Mucosa of gallbladder (tissue), 1 donor: ENCODE measurements around the gene NR3C2. TPM values are rescaled to one million over a fixed set of nuclear protein-coding genes. Genes with fewer than 3 reads are reported as not detected.
"Not testable (repeated sequence)": the region's sequence is repeated elsewhere in the genome, so short reads cannot be mapped to it uniquely, and the experiment has no call there.

Experiments used
- DNase-seq: peaks from one replicate; pipeline ENCODE4 v3.0.0-alpha.2; 2020; ENCODE audit warnings: low spot score
- total RNA-seq: library from RNA; stranded (reverse); gene quantifications from one replicate; pipeline ENCODE4 v1.2.1, GENCODE V29; 2021
- donor health status: DM: no; HTN: no; CAD: no.

NR3C2 gene
- total RNA-seq, 1 donor from 2014 or later, result 29.4 TPM

GRCh38 chr4:148112231-148112982 is 329.8 kb downstream of the NR3C2 start:
- no peak for DNase-seq

DNA sequence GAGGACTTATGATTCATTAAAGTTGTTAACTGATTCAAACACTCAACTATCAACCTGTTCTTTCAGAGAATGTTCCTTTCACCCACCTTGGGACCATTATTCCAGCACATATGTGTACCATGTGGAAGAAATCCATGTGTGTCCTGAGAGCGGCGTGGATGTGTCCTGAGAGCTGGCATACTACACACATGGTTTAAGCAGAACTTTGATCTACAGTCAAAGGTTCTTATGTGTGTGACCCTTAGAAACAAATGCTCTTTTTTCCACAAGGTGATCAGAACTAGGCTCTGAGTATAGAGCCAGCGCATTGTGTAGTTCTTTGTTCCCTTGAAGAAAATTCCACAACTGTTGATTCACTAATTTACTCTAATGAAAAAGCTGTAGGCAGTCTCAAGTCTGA is 332.0 kb downstream of the NR3C2 start:
- DNase-seq, result no peak

GRCh38 chr4:148109216-148109615 is 333.0 kb downstream of the NR3C2 start:
- no peak for DNase-seq

DNA sequence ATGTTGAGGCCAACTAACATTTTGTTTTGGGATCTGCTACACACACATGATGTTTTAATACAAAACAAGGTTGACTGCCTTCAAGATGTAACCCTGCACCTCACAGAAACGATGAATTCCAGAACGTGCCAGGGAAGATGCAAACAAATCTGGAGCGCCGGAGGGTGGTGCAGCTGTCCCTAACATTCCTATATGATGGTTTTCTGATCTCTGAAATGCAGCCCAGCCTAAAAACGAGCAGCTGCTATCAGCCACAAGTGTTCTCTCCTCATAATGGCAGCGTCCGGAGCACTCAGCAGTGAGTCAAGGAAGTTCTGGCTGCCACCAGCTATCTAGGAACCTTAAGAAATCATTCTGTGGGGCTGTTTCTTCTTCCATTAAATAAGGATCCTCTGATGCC is 333.4 kb downstream of the NR3C2 start:
- DNase-seq, result no peak

DNA sequence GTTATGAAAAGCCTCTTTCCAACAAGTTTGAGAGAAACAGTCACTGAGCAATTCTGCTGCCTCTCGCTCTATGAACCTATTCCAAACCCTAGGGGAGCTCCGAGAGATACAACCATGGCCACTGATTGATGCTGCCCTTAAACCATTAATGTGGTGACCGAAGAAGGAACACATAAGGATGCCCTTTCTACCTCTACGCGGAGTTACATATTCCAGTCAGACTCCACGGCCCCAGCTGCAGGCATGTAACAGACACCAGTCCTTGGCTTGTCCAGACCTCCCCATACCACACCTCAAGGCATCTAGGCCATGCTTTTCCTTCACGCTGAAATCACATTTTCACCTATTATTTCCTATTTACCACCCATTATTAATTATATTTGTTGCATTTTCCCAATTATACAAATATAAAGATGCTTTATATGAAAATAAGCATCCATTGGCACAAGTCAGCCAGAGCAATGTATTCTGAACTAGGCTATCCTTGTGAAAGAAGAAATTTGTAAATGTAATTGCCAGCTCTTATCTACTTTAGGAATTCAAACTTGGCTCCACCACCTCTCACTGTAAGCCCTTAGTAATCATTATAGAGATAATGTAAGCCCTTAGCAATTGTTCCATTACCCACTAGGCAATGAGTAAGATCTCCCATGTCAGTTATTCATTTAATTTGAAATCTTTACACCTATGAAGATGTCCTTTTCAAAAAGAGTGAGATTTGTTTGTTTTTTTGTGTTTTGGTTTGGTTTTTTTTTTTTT is 338.4 kb downstream of the NR3C2 start:
- no peak for DNase-seq

GRCh38 chr4:148101790-148102189 is 340.4 kb downstream of the NR3C2 start:
- no peak for DNase-seq

DNA sequence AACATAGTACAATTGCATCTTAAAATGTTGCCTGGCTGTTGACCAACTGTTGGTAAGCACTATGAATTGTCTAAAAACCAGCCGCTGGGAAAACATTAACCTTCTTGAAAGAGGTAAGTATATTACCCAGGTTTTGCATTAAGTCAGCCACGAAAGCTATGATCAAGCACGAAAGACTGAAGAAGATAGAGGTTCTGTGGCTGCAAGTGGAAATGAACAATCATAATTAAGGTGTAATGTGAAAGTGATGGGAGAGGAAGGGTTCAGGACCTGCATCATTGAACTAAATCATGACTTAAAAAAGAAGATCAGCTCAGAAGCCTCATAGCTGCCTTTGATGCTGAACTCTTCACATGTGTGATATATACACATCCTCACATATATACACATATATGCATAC is 341.0 kb downstream of the NR3C2 start:
- no peak for DNase-seq

- no peak for DNase-seq
Observed at GRCh38 chr4:148097801-148098200, 344.4 kb downstream of the NR3C2 start.

DNA sequence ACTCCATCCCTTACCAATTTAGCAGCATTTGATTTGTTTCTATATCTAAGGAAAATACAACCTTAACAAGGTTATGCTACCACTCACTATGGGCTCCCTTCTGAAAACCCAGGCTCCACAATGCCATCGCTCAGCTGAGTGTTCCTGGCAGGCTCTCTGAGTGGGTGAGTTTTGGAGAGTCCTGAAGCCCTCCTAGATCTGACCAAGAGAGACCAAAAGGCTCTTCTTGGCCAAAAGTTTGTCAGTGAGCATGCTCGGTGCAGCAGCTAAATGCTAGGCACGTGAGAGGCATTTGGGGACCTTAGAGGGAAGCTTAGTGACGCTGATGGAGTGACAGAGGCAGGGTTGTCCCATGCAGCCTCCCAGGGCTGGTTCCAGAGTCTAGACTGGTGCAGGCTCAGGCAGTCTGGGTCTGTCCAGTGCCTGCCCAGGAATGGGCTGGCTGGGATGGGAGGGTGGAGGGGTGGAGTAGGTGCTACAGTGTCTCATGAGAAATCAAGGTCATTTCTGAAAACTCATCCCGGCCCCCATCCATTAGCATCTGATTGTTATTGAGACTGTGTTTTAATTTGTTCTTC is 346.8 kb downstream of the NR3C2 start:
- no peak for DNase-seq

DNA sequence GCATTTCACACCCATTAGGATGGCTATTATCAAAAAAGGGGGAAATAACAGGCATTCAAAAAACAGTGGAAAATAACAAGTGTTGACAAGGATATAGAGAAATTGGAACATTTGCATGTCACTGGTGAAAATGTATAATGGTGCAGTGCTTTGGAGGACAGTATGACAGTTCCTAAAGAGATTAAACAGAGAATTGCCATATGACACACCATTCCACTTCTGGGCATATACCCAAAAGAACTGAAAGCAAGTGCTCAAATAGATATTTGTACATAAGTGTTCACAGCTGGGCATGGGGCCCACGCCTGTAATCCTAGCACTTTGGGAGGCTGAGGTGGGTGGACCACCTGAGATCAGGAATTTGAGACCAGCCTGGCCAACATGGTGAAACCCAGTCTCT is 348.1 kb downstream of the NR3C2 start:
- no peak for DNase-seq

- no peak for DNase-seq
Observed at GRCh38 chr4:148093065-148093464, 349.1 kb downstream of the NR3C2 start.

- no peak for DNase-seq
Observed at GRCh38 chr4:148092316-148093014, 349.7 kb downstream of the NR3C2 start.

DNA sequence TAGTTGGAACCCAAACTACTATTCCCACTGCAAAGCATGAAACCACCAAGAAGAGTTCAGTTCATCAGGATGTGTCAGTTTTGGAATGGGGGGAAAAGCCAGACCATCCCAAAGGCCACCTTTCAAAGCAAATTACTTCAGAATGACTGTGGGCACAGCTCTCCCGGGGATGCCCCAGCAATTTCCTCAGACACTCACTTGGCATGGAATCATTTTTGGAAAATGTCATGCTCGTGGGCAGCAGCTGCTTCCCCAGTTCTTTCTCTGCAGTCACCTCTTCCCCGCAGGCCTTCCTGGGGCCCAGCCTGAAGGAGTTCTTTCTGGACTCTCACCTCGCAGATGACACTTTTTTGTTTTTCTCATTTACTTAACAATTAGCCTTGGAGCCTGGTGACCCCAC is 350.3 kb downstream of the NR3C2 start:
- DNase-seq, result no peak

DNA sequence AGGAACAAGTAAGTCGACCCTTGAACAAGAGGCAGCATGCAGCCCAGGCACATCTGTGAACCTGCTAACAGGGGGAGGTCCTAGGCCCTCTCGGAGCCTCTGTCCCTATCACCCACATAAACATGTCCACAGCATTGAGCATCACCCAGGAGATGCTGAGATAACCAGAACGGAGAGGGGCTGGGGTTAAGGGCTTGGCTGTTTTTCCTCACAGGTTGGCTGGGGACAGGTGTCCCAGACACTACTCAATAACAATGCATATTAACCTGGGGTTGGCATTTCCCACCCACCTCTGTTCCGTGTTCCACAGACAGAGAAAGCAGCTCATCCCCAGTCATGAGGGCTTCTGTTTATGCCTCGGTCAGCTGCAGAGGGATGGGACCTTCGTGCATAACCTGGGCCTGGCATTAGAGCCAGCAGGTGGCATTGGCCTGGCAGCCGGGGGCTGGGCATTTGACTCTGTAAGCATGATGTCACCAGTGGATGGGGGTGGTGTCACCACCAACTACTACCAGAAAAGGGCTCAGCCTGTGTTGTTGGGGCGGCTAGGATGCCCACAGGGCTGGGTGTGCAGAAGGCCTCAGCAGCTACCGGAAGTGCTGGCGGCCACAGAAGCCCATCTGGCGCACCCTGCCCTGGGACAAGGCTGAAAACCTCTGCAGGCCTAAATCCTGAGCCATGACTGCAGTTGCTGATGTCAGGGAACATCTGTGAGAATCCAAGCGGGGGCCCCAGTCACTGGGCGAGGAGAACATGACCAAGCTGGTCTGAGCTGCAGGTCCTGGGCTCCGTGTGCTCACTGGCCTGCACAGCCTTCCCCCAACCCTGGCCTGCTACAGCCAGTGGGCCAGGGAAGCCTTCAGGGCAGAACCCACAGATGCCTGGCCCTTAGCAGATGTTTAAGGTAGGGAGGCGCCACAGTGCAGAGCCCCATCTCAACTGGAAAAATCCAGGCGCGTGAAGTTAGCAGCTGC is 351.4 kb downstream of the NR3C2 start:
- no peak for DNase-seq

DNA sequence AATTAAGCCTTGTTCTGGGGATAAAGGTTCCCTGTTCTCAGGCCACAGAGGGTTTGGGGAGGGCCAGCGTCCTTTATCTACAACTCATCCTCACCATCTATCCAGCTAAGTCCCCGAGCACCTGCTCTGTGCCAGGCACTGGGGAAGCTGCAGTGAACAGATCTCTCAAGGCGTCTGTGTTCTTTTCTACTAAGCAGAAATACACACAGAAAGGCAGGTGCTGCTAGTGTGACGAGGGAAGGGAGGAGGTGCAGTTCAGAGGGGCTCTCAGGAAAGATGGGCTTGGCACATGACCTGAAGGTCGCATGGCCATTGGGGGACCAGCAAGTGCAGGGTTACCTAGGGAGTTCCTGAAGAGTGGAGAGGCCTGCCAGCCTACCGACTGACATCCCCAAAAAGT is 352.2 kb downstream of the NR3C2 start:
- DNase-seq, result no peak

DNA sequence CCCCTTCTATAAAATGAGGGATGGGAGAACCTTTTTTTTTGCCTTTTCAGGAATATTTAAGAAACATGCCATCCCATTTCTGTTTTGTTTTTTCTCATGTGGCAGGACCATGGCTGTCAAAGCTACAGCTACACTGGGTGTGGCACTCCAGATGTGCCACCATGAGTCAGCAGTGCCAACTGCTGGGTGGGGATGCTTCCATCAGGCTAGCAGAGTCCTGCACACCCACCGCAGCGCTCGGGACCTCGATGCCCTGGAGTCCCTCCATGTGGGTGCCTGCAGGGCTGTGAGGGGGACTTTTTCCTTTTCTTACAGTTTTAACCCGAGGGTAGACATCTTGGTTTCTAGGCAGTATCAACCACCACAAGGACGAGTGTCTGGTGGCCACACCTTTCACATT is 352.6 kb downstream of the NR3C2 start:
- no peak for DNase-seq

DNA sequence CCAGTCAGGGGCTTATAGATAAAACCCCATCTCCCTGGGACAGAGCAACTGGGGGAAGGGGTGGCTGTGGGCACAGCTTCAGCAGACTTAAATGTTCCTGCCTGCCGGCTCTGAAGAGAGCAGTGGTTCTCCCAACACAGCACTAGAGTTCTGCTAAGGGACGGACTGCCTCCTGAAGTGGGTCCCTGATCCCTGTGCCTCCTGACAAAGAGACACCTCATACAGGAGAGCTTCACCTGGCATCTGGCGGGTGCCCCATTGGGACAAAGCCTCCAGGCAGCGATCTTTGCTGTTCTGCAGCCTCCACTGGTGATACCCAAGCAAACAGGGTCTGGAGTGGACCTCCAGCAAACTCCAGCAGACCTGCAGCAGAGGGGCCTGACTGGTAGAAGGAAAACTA is 359.1 kb downstream of the NR3C2 start:
- not testable (repeated sequence) for DNase-seq

DNA sequence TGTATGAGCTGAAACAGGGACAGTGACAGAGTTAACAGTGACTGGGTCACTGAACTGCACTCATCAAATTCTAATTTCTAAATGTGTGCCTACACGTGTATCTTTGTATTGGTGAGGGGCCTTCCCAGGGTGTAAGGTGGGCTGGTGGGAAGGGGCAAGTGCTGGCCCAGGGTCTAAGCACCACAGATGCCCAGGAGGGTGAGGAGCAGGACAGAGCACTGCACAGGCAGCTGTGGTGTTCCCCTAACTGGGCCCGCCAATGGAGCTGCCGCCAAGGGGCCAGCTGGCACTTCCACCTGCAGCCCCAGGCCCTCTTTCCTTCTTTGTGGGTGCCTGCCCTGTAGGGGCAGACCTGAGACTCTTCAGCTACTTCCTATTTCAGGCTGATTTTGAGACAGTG is 360.5 kb downstream of the NR3C2 start:
- no peak for DNase-seq

GRCh38 chr4:148081267-148081666 is 360.9 kb downstream of the NR3C2 start:
- no peak for DNase-seq

- DNase-seq, result no peak
Observed at GRCh38 chr4:148079961-148080360, 362.3 kb downstream of the NR3C2 start.

GRCh38 chr4:148078061-148078460 is 364.2 kb downstream of the NR3C2 start:
- DNase-seq, result no peak
